Measurements from ENCODE around the gene HIPK3. TPM values are rescaled to one million over a fixed set of nuclear protein-coding genes. Genes with fewer than 3 reads are reported as not detected.
A peak's percentile ranks its signal among the peaks of the same experiment; 100 is the strongest.
"Not testable (repeated sequence)": the region's sequence is repeated elsewhere in the genome, so short reads cannot be mapped to it uniquely, and the experiment has no call there.

The HIPK3 gene
- total RNA-seq: 302 TPM
- long read RNA-seq, full-length matches to known transcripts: 10 of 100 reads
- long read RNA-seq, partial matches to known transcripts: 84 of 100 reads
- long read RNA-seq, other reads (novel, unspliced or antisense): 6 of 100 reads

DNA sequence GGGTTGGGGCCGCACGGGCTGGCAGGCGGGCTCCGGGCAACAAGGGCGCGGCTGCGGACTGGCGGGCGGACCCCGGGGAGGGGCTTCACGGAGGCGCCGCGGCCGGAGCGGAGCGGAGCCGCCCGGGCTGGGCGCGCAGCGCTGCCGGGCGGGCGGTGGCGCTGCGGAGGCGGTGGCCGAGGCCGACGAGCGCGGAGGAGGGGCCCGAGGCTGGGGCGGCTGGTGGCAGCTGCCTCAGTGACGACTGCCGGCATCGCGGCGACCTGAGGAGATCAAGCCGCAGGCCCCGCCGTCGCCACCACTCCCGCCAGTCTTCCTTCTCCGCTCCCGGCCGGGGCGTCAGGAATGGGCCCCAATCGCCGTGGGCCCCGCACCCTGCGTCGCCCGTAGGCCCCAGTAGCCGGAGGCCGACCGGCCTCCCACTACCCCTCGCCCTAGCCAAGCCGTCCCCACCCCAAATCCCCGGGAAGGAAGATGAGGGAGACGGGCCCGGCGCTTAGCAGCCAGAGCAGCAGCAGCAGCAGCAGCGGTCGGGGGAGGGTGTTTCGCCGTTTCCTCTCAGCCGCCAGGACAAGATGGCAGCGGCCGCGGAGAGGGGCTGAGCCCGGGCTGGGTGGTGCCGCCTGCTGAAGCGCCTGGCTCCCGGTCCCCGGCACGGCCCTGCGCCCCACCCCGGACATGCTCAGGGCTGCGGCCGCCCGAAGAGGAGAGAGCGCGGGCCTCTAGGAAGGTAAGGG, at the start of gene HIPK3:
Gene HIPK3, plus strand, starts transcription at position 222 of the 737 bp plus-strand sequence.
- intact Hi-C loops (cut with DNase I): loop anchor here (2.0 to 5.0 kb wide), 5 partner anchors 35 to 480 kb away; partner anchors contain the start of genes C11orf91, CD59 and CSTF3
- peak; percentile 94 for DNase-seq (ENCODE audit: low spot score)

DNA sequence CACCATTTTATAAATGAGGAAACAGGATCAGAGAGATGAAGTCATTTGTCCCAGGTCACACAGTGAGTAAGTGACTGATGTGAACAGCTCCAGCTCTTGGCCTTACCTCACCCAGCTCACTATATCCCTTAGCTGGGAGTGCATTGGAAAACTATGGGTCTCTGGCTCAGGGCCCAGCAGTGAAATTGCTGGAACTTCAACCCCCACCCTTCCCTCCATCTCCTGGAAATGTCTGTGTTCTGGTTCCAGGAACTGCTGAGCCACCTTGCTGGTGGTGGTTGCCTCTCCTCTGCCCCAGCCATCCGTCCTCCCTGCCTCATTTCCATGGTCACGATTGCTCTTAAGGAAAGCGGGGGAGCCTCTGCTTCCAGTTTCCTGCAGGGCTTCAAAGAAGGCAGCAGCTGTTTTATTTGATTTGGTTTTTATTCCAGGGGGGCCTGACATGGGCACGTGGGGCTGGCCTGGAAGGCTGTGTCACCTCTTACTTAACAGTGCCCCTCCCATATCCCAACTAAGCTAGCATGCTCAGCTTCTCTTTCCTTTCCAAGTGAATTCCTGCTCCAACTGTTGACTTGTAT, 49.7 kb upstream of the HIPK3 start:
- intact Hi-C loops (cut with DNase I): no loop called here
- peak; percentile 74 for DNase-seq (ENCODE audit: low spot score)

DNA sequence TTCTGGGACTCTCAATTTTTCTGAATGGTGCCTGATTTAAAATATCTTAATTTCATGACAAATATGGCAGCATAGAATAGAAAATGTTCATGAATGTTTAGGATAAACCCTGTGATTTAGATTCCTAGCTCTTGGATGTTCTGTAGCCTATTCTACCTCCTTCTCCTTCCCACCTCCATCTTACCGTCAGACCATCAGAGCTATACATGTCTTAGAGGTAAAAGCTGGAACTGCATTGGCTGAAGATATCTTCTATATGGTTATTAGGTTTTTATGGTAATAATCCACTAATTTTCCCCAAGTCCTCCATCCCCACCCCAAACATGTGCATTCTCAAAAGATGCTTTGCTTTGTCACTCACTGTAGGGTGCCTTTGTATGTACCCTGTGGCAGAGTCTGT, 49.0 kb upstream of the HIPK3 start:
- intact Hi-C loops (cut with DNase I): no loop called here

DNA sequence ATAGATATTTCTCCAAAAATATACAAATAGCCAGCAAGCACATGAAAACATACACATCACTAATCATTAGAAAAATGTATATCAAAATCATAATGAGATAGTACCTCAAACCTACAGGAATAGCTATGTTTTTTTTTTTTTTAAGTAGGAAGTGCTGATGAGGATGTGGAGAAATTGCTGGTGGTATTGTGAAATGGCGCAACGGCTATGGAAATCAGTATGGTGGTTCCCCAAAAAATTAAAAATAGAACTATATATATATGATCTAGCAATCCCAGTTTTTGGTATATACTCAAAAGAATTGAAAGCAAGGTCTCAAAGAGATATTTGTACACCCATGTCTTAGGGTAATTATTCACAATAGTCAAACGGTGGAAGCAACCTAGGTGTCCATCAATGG, 46.0 kb upstream of the HIPK3 start:
- no peak for DNase-seq (ENCODE audit: low spot score)
- intact Hi-C loops (cut with DNase I): no loop called here

More for the DNA sequence above, 49.0 kb upstream of the HIPK3 start:
- DNase-seq (ENCODE audit: low spot score): no peak

DNA sequence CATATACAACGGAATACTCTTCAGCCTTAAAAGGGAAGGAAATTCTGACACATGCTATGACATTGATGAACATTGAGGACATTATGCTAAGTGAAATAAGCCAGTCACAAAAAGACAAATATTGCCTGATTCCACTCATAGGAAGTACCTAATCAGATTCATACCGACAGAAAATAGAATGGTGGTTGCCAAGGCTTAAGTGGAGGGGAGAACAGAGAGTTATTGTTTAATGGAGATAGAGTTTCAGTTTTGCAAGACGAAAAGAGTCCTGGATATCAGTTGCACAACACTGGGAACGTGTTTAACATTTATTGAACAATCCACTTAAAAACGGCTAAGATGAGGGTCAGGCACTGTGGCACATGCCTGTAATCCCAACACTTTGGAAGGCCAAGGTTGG, 45.6 kb upstream of the HIPK3 start:
- no peak for DNase-seq (ENCODE audit: low spot score)
- intact Hi-C loops (cut with DNase I): no loop called here

DNA sequence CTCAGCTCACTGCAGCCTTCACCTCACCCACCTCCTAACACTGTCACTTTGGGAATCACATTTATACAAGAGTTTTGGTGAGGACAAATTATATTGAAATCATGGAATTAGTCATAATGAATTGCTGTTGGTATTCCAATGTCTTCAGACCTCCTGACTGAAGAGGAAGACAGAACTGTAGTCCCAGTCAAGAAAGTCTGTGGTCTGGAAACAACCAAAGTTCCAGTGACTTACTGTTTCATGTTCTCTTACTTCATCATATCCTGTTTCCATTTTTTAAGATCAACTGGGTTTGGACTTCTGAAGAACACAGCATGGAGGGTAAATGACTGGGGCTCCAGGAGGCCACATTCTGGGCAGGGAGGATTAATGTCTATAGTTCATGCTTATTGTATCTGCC, 43.0 kb upstream of the HIPK3 start:
- DNase-seq (ENCODE audit: low spot score): no peak
- intact Hi-C loops (cut with DNase I): no loop called here

DNA sequence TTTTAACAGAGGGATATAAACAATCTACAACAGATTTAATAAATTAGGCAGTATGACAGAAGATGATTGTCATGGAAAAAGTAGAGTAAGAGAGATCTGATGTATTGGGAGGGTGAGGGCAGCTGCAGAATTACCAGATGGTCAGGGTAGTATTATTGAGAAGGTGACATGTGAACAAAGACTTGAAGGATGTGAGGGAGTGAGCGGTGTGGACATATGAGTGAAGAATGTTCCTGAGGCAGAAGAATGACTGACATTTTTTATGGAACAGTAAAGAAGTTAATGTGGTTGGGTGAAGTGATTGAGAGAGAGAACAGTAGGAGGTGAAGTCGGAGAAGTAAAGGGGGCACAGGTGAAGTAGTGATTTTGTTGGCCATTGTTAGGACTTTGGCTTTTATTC, 42.4 kb upstream of the HIPK3 start:
- intact Hi-C loops (cut with DNase I): no loop called here
- DNase-seq (ENCODE audit: low spot score): no peak

DNA sequence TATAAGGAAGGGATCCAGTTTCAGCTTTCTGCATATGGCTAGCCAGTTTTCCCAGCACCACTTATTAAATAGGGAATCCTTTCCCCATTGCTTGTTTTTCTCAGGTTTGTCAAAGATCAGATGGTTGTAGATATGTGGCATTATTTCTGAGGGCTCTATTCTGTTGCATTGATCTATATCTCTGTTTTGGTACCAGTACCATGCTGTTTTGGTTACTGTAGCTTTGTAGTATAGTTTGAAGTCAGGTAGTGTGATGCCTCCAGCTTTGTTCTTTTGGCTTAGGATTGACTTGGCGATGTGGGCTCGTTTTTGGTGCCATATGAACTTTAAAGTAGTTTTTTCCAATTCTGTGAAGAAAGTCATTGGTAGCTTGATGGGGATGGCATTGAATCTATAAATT, 40.5 kb upstream of the HIPK3 start:
- intact Hi-C loops (cut with DNase I): not testable (repeated sequence)

DNA sequence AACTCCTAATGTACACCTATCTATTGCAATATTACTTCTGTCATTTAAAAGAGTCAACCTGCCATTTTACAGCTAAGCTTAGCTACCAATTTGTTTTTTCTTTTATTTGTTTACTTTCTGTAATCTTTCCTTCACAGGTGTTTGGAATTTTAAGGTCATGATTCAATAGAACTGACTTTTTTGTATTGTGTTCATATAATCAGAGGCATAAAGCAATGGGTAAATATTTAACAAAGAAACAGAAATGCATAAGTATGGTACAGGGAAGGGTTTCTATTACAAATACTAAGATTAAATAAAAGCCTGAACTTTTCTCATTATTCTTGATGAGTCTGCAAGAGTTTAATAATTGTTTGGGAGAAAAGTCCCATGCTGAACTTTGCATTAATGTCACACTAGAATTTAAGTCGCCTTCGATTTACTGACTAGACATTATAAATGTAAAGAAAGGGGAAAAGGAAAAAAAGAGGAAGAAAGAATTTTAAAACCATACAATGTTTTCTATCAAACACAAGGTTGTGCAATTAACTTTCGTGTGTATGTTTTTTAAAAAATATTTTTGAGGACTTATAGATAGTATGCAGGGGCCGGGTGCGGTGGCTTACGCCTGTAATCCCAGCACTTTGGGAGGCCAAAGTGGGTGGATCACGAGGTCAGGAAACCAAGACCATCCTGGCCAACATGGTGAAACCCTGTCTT, 35.0 kb upstream of the HIPK3 start:
- DNase-seq (ENCODE audit: low spot score): no peak
- intact Hi-C loops (cut with DNase I): no loop called here

More for the DNA sequence above, 40.5 kb upstream of the HIPK3 start:
- not testable (repeated sequence) for DNase-seq (ENCODE audit: low spot score)

DNA sequence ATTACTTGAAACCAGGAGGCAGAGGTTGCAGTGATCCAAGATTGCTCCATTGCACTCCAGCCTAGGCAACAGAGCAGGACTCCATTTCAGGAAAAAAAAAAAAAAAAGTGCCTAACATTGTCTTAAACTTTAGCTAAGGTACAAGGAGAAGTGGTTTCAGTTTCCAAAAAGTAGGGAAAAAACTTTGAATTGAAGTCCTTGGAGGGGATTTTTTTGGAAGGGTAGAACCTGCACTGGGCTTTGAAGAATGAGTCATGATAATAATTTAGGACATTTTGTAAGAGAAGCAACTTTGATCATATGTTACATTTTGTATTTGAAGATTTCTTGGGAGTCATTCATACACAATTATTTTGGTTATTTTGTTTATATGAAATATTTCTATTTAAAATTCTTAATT, 31.8 kb upstream of the HIPK3 start:
- intact Hi-C loops (cut with DNase I): no loop called here
- no peak for DNase-seq (ENCODE audit: low spot score)

DNA sequence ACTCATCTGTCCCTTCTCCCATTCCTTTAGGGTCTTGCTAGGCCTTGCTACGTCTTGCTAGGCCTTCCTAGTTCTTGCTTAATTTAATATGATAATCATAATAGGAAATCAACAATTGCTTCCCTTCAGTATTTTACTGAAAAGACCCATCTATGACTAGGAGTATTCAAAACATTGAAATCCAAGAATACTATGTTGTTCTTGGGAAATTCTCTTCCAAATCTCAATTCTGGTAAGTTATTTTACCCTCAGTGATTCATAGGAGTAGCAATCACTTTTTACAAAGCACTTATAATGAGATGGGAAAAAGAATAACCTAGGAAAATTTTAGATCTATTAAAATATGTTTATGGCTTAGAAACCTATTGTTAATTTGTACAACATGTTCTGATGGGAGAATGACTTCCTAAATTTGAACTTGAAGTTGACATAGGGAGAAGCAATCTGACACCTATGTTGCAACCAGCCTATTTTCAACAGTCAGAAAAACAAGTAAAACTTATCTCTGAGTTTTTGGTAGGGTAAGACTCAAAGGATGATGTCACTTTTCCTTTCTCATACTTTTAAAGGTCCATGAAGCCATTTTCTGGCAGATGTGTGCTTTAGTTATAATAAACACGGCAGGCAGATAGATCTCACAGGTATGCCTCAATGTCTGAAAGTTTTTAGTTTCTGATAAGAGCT, 29.5 kb upstream of the HIPK3 start:
- intact Hi-C loops (cut with DNase I): no loop called here
- DNase-seq (ENCODE audit: low spot score): no peak

DNA sequence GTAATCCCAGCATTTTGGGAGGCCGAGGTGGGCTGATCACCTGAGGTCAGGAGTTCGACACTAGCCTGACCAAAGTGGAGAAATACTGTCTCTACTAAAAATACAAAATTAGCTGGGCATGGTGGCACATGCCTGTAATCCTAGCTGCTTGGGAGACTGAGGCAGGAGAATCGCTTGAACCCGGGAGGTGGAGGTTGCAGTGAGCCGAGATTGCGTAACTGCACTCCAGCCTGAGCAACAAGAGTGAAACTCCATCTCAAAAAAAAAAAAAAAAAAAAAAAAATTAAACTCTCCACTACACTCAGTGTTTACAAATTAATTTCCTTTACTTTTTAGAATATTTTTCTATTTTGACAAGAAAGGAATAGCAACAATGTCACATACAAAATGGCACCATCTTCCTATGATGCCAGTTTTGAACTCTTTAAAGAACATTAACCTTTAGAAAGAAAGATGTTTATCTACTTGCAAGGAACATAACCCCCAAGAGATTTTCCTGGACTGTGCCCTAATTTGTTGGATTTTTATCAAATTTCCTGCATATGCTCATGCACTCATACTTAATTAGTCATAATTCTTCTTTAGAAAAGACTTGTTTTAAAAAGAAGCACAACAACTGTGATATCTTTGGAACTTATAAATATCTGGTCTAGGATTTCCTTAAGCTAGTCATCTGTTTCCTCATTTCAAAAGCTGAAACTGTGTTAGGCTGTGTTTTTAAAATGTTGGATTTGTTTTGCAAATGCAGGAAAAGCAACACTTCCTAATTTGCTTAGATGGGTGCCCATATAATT, 22.6 kb upstream of the HIPK3 start:
- intact Hi-C loops (cut with DNase I): loop anchor here (10.0 kb wide), 1 partner anchor 60 kb away; no protein-coding TSS in a partner anchor
- no peak for DNase-seq (ENCODE audit: low spot score)

DNA sequence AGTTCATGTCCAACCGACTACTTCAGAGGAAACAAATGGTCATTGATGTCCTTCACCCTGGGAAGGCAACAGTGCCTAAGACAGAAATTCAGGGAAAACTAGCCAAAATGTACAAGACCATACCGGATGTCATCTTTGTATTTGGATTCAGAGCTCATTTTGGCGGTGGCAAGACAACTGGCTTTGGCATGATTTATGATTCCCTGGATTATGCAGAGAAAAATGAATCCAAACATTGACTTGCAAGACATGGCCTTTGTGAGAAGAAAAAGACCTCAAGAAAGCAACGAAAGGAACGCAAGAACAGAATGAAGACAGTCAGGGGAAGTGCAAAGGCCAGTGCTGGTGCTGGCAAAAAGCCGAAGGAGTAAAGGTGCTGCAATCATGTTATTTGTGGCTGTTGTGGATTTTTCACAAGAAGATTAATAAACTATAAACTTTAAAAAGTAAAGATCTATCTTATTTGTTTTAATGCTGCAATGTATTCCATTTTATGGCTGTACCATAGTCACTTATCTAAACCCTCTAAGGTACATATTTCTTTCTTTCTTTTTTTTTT, 20.1 kb upstream of the HIPK3 start:
- no peak for DNase-seq (ENCODE audit: low spot score)
- intact Hi-C loops (cut with DNase I): loop anchor here (10.0 kb wide), 1 partner anchor 62 kb away; no protein-coding TSS in a partner anchor

DNA sequence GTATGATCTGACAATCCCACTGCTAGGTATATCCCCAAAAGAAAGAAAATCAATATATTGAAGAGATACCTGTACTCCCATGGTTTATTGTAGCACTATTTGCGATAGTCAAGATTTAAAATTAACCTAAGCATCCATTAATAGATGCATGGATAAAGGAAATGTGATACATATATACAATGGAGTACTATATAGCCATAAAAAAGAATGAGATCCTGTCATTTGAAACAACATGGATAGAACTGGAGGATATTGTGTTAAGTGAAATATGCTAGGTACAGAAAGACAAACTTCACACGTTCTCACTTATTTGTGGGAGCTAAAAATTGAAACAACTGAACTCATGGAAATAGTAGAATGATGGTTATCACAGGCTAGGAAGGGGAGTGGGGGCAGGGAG, 14.6 kb upstream of the HIPK3 start:
- intact Hi-C loops (cut with DNase I): no loop called here
- no peak for DNase-seq (ENCODE audit: low spot score)

DNA sequence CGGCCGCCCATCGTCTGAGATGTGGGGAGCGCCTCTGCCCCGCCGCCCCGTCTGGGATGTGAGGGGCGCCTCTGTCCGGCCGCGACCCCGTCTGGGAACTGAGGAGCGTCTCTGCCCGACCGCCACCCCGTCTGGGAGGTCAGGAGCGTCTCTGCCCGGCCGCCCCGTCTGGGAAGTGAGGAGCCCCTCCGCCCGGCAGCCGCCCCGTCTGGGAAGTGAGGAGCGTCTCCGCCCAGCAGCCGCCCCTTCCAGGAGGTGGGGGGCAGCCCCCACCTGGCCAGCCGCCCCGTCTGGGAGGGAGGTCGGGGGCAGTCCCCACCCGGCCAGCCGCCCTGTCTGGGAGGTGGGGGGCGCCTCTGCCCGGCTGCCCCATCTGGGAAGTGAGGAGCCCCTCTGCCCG, 13.5 kb upstream of the HIPK3 start:
- DNase-seq (ENCODE audit: low spot score); intact Hi-C loops (cut with DNase I): not testable (repeated sequence)

DNA sequence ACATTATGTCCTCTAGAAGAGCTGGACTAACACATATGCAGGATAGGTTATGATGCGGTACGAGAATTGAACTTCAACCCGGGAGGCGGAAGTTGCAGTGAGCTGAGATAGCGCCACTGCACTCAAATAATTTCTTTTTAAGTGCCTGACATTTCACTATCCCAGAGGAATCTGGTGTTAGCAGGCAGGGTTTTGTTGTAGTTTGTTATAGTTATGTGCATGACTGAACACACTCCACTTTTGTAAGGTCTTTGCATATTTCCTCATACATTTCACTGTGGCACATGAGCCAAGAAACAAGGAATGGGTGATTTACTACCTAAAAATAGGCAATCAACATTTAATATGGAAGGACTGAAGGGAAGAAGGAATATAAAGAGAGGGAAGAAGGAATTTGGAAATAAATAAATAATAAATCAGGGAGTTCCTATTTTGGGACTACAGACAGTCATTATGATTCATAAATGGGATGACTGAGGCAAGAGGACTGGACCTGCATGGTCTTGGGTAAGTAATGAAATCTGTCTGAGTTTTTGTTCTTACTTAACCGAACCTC, 8.7 kb upstream of the HIPK3 start:
- intact Hi-C loops (cut with DNase I): no loop called here
- DNase-seq (ENCODE audit: low spot score): no peak

DNA sequence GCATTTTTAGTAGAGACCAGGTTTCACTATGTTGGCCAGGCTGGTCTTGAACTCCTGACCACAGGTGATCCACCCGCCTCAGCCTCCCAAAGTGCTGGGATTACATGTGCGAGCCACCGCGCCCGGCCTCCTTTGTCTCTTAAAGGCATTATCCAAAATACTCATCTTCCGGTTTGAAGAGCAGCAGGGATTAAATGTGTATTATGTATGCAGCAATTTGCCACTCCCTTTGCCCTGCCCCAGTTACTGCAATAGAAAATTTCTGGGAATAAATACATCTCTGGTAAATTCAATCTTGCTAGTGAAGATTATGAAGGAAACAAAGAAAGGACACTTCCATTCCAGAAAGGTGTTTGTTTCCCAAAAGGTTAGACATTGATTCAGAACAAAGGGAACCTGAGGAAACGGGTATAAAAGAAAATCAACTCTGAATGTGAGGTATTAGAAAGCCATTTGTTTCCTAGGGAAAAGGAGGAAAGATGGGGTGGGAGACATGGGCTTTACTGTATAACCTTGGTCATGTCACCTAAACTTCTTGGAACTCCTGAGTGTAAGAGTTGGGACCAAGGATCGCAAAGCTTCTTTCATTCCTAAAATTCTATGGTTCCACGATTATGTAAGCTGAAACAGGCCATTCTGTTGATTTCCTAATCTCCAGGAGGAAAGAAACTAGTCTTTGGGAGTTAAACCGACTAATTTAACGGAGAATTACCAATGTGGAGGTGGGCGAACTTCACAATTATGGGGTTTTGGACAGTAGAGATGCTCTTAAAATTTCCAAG, 959 bp upstream of the HIPK3 start:
- no peak for DNase-seq (ENCODE audit: low spot score)
- intact Hi-C loops (cut with DNase I): loop anchor here (2.0 to 5.0 kb wide), 5 partner anchors 36 to 481 kb away; partner anchors contain the start of genes C11orf91, CD59 and CSTF3

DNA sequence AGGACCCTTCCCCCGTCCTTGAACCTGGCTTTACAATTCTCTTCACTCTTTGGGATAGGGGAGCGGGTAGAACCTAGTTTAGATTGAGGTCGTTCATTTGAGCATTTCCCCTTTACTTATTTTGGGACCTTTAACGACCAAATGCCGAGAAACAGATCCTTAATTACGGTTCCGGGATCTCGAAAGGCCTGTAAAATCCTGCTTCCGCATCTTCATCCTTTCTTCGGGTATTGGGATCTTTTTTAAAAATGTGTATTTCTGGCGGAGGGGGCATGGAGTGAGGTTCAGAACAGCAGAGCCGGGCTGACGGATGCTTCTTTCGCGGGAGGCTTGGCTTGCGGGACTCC, 395 bp upstream of the HIPK3 start:
- intact Hi-C loops (cut with DNase I): loop anchor here (2.0 to 5.0 kb wide), 5 partner anchors 36 to 481 kb away; partner anchors contain the start of genes C11orf91, CD59 and CSTF3
- DNase-seq (ENCODE audit: low spot score): no peak

Measured in cardiac septum (tissue), 1 donor.